GM06990 (cell line): ENCODE measurements around the gene RIOK3.
A peak's percentile ranks its signal among the peaks of the same experiment; 100 is the strongest.

ENCODE experiments used
- DNase-seq: peaks from one replicate; pipeline ENCODE4 v3.0.0-alpha.2; 2011; ENCODE audit not compliant: insufficient read length; ENCODE audit errors: extremely low read depth
- H3K27me3 ChIP-seq: replicated peaks from 2 replicates; pipeline ENCODE4 v1.6.0; 2011; ENCODE audit warnings: low read length; ENCODE audit not compliant: control insufficient read depth, insufficient read depth
- H3K36me3 ChIP-seq: 2 replicates; pipeline ENCODE4 v1.5.1; 2011; ENCODE audit warnings: low read length; ENCODE audit not compliant: control insufficient read depth, insufficient read depth
- H3K4me3 ChIP-seq: replicated peaks from 2 replicates; pipeline ENCODE4 v1.5.1; 2011; ENCODE audit warnings: low read depth, mild to moderate bottlenecking, control low read depth, low read length
- CTCF ChIP-seq: IDR thresholded peaks from 2 replicates; pipeline ENCODE4 v1.5.1; 2011; ENCODE audit warnings: low read length, control low read depth, mild to moderate bottlenecking, inconsistent platforms; ENCODE audit not compliant: insufficient read depth, poor library complexity, severe bottlenecking

The RIOK3 gene, protein sequence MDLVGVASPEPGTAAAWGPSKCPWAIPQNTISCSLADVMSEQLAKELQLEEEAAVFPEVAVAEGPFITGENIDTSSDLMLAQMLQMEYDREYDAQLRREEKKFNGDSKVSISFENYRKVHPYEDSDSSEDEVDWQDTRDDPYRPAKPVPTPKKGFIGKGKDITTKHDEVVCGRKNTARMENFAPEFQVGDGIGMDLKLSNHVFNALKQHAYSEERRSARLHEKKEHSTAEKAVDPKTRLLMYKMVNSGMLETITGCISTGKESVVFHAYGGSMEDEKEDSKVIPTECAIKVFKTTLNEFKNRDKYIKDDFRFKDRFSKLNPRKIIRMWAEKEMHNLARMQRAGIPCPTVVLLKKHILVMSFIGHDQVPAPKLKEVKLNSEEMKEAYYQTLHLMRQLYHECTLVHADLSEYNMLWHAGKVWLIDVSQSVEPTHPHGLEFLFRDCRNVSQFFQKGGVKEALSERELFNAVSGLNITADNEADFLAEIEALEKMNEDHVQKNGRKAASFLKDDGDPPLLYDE

DNA sequence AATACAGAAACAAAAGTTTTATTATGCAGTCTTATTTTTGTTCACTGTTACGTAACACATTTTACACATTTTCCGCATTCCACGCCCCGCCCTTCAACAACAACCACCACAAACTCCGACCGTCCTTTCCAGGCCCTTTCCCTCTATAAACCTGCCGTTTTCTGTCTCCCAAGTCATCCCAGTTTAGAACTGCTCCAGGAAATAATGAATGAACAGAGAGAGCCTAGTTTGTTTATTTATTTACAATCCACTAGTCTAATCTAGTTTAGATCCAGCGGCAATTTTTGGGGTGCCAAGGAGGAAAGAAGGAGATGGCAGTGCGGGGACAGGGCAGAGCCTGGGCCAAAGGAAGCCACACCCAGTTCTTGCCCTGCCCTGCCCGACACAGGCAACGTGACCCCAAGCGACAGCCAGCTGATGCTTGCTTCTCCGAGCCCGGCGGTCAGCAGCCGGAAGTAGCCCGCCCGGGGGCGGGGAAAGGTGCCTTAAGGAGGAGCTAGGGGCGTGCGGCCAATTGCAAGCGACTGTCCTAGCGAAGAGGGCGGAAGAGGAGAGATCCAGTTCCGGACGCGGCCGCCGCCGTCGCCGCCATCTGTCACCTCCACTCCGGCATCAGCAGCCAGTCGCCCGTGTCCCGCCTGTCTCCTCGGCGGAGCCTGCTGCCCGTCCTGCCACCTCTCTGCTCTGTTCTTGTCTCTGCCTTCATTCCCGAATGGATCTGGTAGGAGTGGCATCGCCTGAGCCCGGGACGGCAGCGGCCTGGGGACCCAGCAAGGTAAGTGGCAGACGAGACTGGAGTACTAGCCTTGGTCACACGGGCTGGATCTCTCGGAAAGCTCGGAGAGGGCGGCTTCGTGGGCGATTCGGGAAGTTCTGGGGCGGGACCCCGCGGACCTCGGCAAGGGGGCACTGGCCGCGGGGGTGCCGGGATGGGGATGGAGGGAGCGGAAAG, at the start of gene RIOK3:
Gene RIOK3 (plus strand): TSS at position 560 of the 952 bp plus-strand sequence. CDS start 153 bp downstream, at position 713.
- peak; percentile 98 for DNase-seq
- no peaks in the 10 kb centered on the region for H3K36me3 ChIP-seq
- H3K27me3 ChIP-seq = no peaks in the 10 kb centered on the region
- no peak for TF ChIP-seq CTCF
- peak within 1 kb of the TSS; percentile 96 for H3K4me3 ChIP-seq

GRCh38 chr18:23403310-23403709, 49.8 kb upstream of the RIOK3 start:
- Histone ChIP-seq H3K27me3 (no peaks in the 10 kb centered on the region), H3K36me3 (no peaks in the 10 kb centered on the region), H3K4me3 (no peak overlapping the region)
- DNase-seq = no peak
- no peak for TF ChIP-seq CTCF

GRCh38 chr18:23405636-23406035, 47.5 kb upstream of the RIOK3 start:
- no peak overlapping the region for H3K4me3 ChIP-seq

DNA sequence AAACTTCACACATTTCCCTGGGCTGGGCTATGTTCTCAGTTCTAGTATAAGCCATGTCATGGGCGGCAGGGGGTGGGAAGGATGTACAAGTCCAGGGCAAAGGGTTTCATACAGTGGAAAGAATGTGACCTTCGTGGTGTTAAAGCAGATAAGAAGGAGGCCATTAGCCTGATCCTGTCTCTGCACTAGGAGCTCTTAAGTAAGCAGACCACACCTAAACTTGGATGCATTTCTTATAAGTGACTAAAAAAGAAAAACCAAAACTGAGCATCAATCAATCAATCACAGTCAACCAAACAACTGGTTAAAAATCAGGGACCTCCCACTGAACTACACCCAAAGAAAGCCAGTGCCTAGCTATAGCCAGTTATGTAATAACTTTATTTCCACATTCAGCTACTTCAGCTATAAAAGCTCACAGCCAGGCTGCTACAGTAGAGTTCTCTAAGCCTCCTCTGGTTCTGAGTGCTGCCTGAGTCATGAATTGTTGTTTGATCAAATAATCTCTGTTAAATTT, 46.8 kb upstream of the RIOK3 start:
- Histone ChIP-seq H3K27me3 (no peaks in the 10 kb centered on the region), H3K36me3 (no peaks in the 10 kb centered on the region), H3K4me3 (no peak overlapping the region)
- no peak for TF ChIP-seq CTCF
- no peak for DNase-seq

More at GRCh38 chr18:23405636-23406035, 47.5 kb upstream of the RIOK3 start:
- no peaks in the 10 kb centered on the region for H3K27me3 ChIP-seq
- no peak for DNase-seq
- H3K36me3 ChIP-seq = no peaks in the 10 kb centered on the region
- no peak for TF ChIP-seq CTCF

- no peaks in the 10 kb centered on the region; the same call in 1 of the 2 replicates for H3K36me3 ChIP-seq
- no peaks in the 10 kb centered on the region for H3K27me3 ChIP-seq
- no peak overlapping the region for H3K4me3 ChIP-seq
- DNase-seq = no peak
- TF ChIP-seq CTCF = no peak
These were observed 40.6 kb upstream of the RIOK3 start for GRCh38 chr18:23412351-23412964.
